GM13977 (cell line): ENCODE data around the gene ABCG5.

ENCODE experiments used
- DNase-seq: peaks from one replicate; pipeline ENCODE4 v3.0.0; 2012; ENCODE audit warnings: low spot score
- in situ Hi-C: fragments of 300-500 bp; cut with MboI; formaldehyde crosslinking; loops from one replicate; pipeline ENCODE4 v1.12.0; 2022; ENCODE audit warnings: low sequenced_read_pairs, low pct_unique_long_range_greater_than_20kb, mixed read lengths, inconsistent platforms; ENCODE audit not compliant: unreplicated experiment
- TF ChIP-seq, protein P1 (sequence below): IDR thresholded peaks from 2 replicates; pipeline ENCODE4 v1.5.1; 2012; ENCODE audit warnings: mild to moderate bottlenecking, control low read depth; ENCODE audit not compliant: insufficient read depth; ENCODE audit errors: extremely low read depth, missing control alignments

The ABCG5 gene

DNA sequence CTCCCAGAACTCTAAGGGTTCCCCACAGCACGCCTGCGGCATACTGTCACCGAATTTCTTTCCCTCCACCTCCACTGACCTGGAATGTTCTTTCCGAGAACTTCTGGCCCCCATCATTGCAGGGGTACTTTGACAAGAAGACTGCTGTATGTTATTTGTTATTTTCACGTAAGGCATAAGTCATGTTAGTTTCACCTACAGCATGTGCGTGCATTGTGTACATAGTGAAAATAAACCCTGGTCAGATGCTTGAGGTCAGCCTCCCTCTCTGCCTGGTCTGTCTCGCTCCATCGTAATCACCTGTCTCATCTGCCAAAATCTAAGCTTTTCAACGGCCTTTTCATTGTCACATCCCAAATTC, 4.2 kb upstream of the ABCG5 start:
- in situ Hi-C loops, result no loop called here
- DNase-seq, result no peak
- TF ChIP-seq, protein P1, sequence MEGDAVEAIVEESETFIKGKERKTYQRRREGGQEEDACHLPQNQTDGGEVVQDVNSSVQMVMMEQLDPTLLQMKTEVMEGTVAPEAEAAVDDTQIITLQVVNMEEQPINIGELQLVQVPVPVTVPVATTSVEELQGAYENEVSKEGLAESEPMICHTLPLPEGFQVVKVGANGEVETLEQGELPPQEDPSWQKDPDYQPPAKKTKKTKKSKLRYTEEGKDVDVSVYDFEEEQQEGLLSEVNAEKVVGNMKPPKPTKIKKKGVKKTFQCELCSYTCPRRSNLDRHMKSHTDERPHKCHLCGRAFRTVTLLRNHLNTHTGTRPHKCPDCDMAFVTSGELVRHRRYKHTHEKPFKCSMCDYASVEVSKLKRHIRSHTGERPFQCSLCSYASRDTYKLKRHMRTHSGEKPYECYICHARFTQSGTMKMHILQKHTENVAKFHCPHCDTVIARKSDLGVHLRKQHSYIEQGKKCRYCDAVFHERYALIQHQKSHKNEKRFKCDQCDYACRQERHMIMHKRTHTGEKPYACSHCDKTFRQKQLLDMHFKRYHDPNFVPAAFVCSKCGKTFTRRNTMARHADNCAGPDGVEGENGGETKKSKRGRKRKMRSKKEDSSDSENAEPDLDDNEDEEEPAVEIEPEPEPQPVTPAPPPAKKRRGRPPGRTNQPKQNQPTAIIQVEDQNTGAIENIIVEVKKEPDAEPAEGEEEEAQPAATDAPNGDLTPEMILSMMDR, result no peak

DNA sequence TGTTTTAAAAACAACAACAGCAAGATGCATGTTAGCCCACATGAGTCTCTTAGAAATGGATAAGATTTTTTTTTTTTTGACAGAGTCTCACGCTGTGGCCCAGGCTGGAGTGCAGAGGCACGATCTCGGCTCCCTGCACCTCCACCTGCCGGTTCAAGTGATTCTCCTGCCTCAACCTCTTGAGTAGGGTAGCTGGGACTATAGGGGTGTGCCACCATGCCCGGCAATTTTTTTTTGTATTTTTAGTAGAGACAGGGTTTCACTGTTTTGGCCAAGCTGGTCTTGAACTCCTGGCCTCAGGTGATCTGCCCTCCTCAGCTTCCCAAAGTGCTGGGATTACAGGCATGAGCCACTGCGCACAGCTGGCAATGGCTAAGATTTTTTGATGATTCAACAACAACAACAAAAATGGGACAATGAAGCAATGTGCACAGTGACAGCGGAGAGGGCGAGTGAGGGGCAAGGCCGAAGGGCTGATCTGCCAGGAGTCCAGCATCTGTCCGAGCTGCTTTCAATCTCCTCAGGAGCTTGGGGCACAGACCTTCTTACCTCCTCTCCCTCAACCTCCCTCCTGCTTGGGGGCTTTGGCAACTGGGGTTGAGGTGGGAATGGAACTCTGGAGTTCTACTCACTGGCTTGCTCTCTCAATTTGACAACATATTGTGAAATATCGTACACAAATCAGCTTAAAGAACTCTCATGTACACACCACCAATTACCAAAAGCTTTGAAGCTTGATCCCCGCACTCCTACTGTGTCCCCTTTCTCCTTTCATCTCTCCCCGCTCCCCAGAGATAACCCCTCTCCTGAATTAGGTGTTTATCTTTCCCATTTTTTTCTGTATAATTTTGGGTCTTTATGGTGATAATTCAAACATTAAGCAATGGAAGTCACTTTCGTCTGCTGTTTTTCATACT, 3.6 kb upstream of the ABCG5 start:
- TF ChIP-seq, protein P1, result no peak
- peak; percentile 1 for DNase-seq
- in situ Hi-C loops, result no loop called here

DNA sequence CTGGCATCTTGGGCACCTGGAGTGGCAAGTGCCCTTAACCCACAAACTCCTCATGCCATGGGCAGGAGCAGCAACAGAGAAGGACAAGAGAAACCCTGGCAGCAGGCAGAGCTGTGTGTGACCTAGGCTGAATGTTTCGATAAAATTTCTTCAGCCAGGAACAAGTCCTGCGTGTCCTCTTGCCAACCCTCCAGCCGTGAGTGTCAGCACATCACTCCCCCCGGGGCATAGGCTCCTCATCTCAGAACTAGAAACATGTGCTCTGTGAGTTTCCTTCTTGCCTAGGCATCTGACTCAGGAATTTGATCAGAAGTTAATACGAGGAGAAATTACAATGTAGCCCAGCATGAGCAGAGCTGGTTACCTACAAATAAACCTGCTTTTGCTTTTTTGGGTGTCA, 2.3 kb upstream of the ABCG5 start:
- in situ Hi-C loops, result no loop called here
- TF ChIP-seq, protein P1, result no peak
- peak; percentile 1 for DNase-seq

DNA sequence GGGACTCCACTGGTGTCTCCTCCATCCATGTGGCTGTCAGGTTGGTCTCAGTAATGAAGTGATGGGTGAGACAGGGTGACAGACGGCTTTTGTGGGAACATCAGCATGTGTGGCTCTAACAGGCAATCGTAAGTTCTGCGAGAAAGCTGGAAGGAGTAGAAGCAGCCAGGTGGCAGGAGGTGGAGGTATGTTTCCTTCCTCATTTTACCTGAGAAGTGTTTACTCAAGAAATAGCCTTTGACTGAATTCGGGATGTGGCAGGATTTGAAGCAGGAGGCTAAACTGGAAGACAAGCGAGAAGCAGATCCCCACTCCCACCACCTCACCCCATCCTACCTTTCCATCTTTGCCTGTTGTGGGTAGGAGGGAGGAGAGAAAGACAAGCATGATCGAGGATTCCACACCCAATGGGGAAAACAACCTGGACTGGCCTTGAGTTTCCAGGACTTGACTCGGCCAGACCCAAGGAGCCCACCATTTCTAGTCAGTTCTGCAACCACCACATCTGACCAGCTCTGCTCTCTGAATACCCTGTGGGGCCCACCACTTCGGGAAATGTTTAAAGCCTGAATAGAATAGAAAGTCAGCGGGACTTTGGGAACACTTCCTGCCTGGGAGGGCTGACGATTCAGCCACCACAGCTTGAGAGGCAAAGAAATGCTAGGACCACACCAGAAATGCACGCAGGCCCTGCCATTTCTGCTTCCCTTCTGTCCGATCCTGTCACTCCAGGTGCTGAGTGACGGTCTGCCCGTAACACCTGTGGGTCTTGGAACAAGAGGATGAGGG, 1.3 kb upstream of the ABCG5 start:
- in situ Hi-C loops, result no loop called here
- DNase-seq, result no peak
- TF ChIP-seq, protein P1, result no peak

DNA sequence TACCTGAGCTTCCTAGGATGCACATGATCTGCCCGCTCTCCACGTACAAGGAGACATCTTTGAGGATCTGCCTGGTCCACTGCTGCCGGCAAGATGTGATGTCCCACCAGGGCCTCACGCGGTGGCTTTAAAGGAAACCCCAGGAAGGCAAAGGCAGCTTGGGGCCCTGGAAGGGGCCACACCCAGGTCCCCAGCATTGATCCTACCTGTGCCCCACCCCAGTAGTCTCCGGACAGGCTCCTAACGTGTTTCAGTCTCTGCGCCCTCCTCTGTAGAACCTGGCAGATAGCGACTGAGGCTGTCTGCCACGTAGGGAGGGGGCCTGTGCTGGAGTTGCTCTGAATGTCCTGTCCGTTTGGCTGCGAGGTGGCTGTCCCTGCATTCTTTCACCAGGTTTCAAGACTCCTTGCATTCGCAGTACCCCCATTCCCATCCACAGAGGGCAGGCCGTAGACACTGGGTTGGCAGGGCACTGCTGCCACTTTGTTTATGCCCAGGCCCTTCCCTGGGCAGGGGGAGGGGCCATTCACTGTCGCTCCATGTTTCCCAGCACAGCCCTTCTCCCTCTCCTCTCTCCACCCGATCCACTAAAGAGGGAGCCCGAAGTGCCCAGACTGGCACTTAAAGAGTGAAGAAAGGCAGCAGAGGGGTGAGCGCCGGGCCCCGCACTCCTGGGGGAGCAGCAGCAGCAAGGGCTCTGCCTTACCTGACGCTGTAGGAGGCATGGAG, 644 bp downstream of the ABCG5 start:
- in situ Hi-C loops, result no loop called here
- no peak for DNase-seq
- TF ChIP-seq, protein P1, result no peak

DNA sequence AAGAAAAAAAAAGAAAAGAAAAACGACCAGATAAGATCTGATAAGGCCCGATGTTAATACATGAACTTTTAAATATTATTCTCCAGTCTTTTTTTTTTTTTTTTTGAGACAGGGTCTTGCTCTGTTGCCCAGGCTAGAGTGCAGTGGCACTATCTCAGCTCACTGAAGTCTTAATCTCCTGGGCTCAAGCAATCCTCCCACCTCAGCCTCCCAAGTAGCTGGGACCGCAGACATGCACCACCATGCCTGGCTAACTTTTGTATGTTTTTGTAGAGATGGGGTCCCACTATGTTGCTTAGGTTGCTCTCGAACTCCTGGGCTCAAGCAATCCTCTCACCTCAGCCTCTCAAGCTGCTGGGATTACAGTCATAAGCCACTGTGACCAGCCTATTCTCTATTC, 1.6 kb downstream of the ABCG5 start:
- in situ Hi-C loops, result no loop called here
- TF ChIP-seq, protein P1, result no peak
- no peak for DNase-seq
